Dedifferentiated amniotic fluid mesenchymal stem cell (primary cell): ENCODE data around the gene UST.
A peak's percentile ranks its signal among the peaks of the same experiment; 100 is the strongest.
"Not testable (repeated sequence)": the region's sequence is repeated elsewhere in the genome, so short reads cannot be mapped to it uniquely, and the experiment has no call there.

ENCODE experiments used
- DNase-seq: peaks from one replicate; pipeline ENCODE4 v3.0.0-alpha.2; 2016; ENCODE audit errors: extremely low spot score

Gene UST

DNA sequence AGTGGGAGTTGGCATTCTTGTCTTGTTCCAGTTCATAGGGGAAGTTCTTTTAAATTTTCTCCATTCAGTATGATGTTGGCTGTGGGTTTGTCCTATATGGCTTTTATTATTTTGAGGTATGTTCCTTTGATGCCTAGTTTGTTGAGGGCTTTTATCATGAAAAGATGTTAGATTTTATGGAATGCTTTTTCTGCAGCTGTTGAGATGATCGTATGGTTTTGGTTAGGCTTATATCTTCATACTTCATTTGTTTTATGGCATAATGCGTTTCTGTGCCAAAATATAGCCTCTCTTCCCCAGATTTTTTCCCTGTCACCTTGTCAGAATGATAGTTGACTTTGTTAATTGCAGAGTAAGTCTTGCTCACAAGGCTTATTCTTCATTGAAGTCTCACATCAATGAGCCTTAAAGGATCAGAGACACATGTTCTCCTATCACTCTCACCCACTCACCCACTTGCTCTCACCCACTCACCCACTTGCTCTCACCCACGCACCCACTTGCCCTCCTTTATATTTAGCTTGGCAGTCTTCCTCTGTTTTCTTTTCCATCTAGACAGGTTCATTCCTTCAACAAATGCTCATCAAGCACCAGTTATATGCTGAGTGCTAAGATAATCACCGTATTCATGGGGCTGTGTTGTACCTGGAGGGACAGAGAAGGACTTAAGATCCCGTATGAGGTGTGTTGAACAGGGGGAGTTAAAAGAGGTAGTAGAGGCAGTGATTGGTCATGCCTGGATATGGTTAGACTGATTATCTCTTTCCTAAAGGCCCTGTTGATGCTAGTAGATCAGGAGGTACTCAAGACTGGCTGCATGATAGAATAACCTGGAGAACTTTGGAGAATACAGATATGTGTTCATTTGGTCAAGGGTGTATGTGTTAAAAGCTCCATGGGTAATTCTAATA is 19.3 kb downstream of the UST start:
- no peak for DNase-seq

DNA sequence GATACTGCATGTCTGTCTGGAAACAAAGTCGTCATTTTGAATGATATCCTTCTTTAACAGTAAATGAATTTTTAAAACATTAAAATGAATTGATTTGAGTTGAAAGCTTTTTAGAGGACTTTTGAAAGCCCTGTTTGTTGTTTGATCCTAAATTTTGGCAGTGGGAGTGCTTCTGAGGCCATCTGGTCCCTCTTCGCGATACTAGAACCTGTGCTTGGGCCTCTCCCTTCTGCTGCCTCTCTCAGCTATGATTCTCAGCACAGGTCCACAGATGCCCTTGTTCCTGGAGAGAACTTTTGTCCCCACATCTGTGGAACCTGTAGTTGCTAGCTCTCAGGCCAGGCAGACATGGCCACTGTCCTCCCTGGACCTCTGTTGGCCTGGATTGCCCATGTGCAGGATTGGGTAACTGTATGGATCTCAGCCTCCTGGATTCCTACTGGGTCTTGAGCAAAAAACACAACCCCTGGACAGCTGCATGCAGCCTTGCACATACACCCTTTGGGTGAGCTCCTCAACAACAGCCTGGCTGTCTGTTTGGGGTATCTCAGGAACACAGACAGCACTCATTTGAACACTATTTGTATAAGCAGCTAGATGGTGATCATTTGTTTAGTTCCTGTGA is 21.9 kb downstream of the UST start:
- DNase-seq = no peak

DNA sequence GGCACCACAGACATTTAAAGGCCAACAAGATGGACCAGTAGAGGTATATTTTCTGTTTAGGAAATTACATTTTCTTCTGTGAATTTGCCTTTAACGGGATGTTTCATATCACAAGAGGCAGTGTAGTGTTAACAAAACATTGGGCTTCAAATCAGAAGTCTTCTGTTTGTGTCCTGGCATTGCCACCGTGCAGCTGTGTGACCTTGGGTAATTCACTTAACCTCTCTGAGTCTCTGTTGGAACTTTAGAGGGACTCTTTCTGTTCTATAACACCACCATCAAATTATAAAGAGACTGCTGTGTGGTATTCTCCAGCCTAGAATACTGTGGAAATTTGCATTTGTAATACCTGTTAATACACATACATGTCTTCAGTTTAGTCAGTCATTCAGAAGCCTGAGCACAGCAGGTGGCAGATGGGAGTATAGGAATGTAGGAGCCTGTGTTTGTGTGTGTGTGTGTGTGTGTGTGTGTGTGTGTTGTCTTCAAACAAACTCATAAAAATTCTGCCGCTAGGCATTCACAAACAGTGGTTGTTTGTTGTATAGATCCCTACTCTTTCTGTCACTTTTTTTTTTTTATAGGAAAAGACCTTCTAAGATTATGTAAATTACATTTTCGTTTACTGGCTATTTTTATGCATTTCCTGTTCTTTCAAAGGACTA is 22.6 kb downstream of the UST start:
- no peak for DNase-seq

DNA sequence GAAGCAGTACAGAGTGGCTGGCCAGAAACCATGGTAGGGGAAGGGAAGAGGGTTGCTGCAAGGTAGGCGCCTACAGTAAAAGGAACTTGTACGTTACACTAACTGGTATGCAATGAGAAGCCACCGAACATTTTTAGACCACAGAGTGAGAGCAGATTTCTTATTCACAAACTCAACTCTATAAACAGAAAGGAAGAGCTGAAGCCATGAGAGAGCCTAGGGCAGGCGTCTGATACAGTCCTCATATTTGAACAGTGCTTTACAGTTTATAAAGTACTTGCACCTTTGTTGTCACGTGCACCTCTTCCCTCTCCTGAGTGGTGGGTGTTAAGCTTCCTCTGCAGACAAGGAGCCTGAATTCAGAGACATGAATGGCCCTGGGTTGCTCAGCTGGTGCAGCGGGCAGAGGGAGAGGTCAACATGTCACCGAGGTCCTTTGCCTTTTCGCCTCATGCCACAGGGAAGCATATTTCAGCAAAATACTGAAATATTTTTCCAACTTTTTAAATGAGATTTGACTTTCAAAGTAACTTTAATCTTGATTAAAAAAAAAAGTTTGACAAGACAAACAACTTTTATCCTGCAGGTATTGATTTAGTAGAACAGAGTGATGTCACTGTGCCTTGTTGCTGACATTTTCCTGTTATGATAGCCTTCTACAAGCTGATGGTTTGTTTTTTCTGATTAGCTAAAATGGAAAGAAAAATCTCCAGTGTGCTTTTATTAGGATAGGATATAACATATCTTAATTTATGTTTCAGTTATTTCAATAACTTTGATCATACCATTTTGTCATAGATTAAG is 23.8 kb downstream of the UST start:
- no peak for DNase-seq

DNA sequence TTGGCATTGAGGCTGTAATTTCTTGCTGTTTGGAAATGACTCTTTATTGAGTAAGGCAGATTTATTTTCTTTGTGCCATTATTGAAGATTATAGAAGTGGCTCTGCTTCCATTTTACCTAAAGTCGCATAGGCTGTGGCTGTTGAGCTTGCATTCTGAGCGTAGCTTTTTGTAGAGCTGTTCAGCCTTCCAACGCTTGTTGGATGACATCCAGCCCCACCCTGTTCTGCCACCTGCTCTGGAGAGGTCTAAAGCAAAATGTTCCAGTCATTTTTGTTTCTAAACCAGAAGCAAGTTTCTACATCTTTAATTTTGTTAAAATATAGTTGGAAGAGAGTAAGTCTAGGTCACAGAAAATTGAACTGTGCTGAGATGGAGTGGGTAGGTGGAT is 24.4 kb downstream of the UST start:
- DNase-seq = no peak

DNA sequence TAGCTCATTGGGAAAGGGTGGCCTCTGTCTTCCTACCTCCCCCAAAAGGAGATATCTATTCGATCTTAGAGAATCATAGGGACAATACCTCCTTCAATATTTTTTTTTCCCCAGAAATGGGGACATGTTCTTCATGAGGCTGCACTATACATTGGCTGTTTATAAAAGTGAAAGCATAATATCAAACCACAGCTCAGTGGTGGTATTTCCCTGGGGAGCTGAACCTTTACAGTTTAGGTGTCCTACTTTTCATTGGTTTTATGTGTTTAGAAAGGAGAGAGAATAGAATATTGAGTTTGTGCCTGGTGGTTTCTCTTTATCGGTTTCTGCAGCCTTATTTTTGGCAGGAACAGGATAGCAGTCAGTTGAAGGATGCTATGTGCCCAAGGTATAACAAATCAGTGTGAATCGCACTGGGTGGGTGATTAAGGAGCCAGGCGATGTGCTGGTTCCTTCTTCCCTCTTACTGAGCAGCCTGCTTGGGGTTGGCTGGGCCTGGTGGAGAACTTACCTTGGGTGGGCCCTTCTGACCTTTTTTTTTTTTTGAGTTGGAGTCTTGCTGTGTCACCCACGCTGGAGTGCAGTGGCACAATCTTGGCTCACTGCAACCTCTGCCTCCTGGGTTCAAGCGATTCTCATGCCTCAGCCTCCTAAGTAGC is 25.2 kb downstream of the UST start:
- DNase-seq = no peak

DNA sequence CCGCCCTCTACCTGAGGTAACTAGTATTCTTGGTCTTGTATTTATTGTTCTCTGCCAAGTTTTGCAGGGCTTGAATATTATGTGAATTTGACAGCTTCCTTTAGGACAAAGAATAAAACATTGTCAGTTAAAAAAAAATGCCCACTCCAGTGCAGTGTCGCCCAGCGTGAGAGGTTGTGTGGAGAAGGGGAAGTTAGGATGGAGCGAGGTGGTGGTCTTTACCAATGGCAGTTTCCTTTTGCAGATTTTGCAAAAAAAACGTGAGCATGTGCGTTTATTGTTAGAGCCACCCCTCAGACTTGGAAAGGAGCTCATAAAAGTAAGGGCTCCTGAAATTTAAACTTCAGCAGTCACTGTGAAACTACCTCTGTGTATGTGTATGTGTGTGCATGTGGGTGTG is 28.3 kb downstream of the UST start:
- no peak for DNase-seq

DNA sequence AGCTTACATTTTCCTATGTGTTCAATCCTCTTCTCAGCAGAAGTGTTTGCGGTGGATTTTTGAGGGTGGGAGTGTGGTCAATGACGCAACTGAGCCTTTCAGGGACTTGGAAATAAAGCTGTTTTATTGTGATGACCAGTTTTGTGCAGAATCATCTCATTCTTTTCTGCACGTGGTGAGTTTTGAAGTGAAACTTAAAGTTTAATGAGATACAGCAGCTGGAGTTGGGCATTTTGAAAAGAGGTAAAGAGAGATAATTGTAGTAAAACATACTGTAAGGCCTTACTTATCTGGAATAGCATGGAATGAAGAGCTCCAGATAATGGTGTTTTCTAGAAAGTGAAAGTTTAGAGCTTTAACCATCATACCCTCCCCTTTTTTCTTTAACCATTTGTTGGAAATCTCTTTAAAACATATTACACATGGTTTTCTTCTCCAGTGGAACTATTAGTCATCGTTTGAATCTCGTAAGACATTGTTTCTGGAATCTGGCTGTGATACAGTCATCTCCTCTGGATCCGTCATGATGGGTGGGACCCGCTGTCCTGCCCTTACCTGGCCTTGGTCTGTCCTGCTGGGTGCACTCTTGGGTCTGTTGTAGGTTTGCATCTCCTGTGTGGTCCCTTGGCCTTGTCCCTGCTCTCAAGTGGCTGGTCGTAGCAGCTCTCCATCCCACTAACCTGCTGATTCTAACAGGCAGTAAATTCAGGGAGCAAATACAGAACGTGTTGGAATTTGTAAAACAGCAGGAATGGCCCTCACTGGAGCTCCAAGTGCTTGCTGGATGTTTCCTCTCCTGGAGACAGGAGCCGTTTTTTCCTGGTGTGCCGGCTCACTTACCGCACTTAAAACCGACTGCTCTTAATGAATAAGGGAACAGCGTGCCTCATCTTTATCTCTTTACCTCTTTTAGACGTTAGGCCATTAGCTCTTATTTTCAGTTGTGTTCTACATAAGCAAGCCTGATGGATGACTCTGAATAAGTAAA is 29.8 kb downstream of the UST start:
- DNase-seq = peak; percentile 54

DNA sequence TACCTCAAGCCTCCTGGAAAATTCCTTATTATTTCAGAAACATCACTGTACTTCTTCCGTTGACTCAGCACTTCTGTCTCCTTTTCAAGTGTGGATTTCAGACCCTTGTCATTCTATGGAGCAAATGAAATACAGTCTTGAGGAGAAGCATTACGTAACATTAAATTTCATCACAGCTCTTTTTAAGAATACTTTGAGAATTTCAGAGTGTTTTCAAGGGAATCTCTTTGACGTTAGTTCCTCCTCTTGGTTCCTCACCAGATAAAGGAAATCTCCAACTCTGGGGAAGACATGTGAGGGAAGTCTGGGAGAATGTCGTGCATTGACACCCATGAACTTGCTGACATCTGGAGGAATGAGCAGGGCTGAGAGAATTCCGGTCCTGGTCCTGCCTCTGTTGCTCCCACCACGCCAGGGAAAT is 32.3 kb downstream of the UST start:
- DNase-seq = no peak

DNA sequence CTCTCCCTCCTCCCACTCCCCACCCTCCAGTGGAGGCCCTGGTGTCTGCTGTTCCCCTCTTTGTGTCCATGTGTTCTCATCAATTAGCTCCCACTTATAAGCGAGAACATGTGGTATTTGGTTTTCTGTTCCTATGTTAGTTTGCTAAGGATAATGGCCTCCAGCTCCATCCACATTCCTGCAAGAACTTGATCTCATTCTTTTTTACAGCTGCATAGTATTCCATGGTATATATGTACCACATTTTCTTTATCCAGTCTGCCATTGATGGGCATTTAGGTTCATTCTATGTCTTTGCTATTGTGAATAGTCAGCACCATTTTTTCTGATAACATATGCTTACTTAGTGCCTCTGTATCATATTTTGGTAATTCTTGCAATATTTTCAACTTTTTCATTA is 33.6 kb downstream of the UST start:
- DNase-seq = not testable (repeated sequence)

DNA sequence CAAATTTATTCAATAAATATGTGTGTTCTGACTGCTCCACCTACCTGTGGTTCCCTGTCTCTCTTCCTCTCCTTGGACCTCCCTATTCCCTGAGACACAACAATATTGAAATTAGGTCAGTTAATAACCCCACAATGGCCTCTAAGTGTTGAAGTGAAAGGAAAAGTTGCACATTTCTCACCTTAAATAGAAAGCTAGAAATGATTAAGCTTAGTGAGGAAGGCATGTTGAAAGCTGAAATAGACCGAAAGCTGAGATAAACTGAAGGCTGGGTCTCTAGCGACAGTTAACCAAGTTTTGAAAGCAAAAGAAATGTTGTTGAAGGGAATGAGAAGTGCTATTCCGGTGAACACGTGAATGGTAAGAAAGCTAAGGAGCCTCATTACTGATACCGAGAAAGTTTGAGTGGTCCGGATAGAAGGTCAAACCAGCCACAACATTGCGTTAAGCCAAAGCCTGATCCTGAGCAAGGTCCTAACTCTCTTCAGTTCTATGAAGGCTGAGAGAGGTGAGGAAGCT is 34.1 kb downstream of the UST start:
- no peak for DNase-seq

DNA sequence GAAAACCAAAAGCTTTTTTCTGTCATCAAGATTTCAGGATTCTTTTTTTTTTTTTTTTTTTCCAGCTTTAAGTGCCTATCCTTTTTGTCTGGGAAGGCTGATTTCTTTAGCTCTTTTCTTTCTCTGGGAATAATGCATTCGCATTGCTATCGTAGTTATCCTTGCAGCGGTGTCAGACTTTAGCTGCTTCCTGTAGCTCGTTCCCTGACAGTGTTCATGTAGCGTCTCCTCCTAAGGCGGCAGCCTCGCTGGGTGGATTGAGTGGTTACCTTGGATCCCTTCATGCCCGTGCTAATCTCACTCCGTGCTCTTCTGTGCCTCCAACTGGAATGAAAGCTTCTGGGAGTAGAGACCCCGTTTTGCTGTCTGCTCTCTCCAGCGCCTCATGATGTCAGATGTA is 43.1 kb downstream of the UST start:
- no peak for DNase-seq

DNA sequence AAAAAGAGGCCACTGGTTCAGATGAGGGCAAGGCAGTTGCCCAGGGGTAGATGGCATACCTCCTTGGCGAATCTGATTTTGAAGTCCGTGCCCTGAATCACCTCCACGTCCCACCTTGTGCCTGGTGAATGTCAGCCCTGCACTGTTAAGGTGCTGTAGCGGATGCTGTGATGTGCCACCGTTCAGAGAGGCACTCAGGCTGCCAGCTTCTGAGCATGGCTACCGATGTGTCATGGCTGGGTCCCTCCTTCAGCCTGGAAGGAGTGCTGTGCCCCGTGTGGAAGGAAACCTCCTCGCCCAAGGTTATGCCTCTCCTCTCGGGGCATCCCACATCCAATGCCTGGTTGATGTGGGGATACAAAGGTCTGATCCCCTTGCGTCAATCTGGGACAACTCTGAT is 43.6 kb downstream of the UST start:
- no peak for DNase-seq

DNA sequence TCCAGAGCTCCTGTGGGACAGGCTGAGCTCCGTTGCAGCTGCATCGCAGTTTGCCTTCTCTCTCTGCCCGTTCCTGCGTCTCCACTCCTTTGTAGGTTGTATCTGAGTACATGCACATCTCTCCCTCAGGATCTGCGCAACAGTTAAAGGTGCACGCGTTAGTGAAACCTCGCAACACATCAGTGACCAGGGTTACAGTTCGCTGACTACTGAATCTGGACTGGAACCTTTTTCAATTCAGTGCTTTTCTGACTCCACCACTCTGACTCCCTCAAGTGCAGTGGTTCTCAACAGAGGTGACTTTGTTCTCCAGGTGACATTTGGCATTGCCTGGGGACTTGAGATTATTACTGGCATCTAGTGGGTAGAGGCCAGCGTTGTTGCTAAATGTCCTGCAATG is 44.0 kb downstream of the UST start:
- no peak for DNase-seq

DNA sequence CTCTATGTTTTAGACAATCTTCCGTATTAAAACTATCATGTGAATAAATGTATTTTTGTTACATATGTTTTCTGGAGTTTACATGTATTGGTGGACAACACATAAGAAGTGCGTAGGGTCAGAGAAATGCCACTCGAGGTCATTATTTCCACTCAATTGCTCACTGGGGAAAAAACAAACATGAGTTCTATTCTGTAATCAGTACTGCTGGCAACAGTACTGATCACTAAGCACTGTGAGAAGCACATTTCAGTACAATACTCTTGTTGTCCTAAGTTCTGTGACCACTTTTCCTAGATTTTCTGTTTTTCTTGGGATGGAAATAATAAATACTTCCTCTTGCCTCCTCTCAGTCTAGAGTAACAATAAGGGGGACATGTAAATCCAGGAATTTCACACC is 44.5 kb downstream of the UST start:
- DNase-seq = no peak

DNA sequence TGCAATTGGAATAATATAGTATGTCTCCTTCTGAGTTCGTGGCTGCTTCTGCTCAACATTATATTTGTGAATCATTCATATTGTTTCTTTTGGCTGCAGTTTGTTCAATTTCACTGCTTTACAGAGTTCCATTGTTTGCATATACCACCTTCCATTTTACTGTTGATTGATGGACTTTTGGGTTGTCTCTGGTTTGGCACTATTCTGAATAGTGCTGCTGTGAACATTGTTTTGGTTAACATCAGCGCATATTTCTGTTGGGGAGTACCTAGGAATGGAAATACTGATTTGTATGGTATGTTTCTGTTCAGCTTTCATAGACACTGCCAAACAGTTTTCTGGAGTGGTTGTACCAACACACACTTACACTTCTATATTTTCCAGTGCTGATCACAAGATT is 46.9 kb downstream of the UST start:
- DNase-seq = no peak

DNA sequence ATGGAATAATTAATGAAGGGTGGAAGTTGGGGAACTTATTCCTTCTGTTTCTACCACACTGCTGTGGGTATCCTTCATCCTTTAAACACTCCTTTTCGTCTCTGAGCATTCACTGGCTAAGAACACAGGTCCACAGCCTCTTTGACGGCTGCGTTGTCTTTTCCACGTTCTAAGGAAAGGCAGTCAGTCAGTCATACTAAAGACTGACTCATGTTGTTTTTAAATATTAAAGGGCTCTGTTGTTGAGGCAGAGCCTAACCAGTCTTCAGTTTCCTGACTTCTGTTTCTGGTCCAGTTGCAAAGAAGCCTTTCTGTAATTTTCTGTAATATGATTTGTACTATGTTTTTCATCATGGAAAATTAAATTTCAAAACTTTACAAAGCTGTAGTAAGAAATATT is 48.0 kb downstream of the UST start:
- DNase-seq = no peak

DNA sequence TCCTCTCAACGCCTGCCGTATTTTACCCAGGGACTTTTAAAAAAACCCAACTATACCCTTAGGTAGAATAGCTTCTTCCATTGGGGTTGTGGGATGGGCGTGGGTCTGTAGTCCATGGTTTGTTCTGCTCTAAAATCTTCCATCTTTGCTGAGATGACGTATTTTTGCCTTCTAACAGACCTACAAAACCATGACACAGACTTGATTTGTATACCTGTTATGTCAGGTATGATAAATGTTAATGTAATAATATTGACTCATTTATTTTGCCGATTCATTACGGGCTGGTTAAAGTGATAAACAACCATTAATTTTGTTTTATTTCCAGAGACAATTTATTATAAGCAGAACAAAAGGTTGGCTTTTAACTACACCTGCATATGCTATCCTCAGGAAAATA is 48.7 kb downstream of the UST start:
- DNase-seq = no peak

DNA sequence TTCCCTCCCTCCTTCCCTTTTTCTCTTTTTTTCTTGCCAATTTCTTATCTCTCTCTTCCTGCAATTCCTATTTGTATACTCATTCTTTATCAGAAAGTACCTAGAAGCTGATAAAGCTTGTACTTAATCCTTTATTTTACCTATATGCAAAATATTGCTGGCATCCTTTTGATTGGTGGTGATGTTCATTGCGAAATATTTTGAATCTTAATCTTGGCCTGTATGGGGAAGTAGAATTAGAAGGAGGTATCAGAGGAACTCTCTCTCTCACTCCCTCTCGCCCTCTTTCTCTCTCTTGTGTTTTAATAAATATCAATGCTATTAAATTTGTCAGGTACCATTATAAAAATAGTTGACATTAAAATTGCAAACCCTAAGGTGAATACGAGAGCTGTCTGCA is 52.8 kb downstream of the UST start:
- DNase-seq = no peak

DNA sequence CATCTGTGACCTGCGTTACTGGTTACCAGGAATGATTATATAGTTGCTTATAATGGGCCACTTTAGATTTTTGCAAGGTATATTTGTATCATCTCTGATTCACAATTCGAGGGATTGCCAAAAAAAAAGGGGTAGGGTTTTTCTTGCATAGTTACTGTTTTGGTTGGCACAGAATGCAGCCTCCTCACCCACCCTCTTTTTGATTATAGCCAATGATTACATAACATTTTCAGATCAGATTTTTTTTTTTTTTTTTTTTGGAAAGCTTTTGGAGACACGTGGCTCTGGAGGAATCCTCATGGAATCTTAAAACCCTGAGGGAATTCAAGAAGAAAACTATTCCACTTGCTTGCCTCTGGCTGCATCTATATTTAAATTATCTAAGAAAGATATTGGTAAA is 53.7 kb downstream of the UST start:
- no peak for DNase-seq
